Sigmoid colon (tissue), 3 donors: Measurements from ENCODE around the gene PRSS27.

Experiments used
- POLR2A ChIP-seq, 2 donors: fragments of 450-650 bp; IDR thresholded peaks; one replicate each; pipeline ENCODE4 v1.6.1; 2016; ENCODE audit warnings: antibody characterized with exemption in 2 of 2, mild to moderate bottlenecking in 2 of 2, moderate library complexity in 2 of 2
- TF ChIP-seq, protein P1 (sequence below), 4 experiments: fragments of 450-650 bp in 3 of 4; fragments of 200-600 bp in 1 of 4; IDR thresholded peaks; one replicate each; pipeline ENCODE4 v1.5.1; 2016 to 2019; ENCODE audit warnings: antibody characterized with exemption in 4 of 4, mild to moderate bottlenecking in 3 of 4, moderate library complexity in 2 of 4

DNA sequence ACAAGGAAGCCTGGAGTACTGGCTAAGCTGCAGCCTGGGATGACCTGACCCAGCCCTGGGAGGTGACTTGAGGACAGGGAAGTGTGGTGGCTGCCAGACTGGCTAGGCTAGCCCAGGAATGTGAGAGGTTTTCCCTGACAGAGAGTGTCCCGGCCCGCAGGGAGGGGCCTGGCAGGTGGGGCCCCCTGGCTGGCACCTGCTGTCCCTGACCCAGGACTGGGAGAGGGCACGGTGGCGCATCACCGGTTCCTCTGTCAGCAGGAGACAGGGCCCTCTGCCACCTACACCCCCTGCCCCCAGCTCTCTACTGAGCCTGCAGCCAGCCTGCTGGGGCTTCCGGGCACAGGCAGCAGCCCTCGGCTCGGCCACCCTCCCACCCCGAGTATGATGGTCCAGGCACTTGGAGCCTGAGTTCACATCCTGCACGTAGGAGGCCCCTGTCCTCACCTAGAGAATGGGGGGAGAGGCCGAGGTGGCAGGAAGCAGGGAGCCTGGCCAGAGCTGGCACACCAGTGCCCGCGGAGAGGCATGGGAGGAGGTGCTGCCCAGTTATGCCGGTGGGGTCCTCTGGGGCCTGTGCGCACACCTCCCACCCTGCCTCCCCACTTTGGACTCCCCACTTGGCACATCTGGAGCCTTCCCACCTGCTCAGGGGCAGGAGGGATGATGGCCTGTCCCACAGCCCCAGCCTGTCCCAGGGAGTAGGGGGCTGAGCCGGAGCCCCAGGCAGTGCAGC, 528 bp downstream of the PRSS27 start:
- TF ChIP-seq, protein P1, sequence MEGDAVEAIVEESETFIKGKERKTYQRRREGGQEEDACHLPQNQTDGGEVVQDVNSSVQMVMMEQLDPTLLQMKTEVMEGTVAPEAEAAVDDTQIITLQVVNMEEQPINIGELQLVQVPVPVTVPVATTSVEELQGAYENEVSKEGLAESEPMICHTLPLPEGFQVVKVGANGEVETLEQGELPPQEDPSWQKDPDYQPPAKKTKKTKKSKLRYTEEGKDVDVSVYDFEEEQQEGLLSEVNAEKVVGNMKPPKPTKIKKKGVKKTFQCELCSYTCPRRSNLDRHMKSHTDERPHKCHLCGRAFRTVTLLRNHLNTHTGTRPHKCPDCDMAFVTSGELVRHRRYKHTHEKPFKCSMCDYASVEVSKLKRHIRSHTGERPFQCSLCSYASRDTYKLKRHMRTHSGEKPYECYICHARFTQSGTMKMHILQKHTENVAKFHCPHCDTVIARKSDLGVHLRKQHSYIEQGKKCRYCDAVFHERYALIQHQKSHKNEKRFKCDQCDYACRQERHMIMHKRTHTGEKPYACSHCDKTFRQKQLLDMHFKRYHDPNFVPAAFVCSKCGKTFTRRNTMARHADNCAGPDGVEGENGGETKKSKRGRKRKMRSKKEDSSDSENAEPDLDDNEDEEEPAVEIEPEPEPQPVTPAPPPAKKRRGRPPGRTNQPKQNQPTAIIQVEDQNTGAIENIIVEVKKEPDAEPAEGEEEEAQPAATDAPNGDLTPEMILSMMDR (IDR thresholded peaks at IDR 0.05): no peak
- TF ChIP-seq POLR2A (IDR thresholded peaks at IDR 0.05): no peak
